CD14-positive monocyte (primary cell): ENCODE measurements around the gene ZNF789. TPM values are rescaled to one million over a fixed set of nuclear protein-coding genes. Genes with fewer than 3 reads are reported as not detected.

Experiments used
- DNase-seq, 3 donors: peaks; one replicate each; pipeline ENCODE4 v3.0.0-alpha.2; 2011 to 2022
- H2AFZ ChIP-seq: 2 replicates; pipeline ENCODE4 v1.6.0; 2012; ENCODE audit warnings: mild to moderate bottlenecking, low read depth, low read length, inconsistent platforms; ENCODE audit not compliant: insufficient read depth, poor library complexity, severe bottlenecking
- H3K27ac ChIP-seq, 2 donors: 1 replicate in 1 of 2; 2 replicates in 1 of 2; pipeline ENCODE4 v1.5.1; 2012 to 2013; ENCODE audit warnings: low read length in 2 of 2, control low read depth in 1 of 2, inconsistent platforms in 1 of 2, low read depth in 1 of 2, mild to moderate bottlenecking in 1 of 2
- H3K27me3 ChIP-seq, 2 donors: one replicate each; pipeline versions ENCODE4 v1.6.0 to v1.6.1; 2011 to 2013; ENCODE audit warnings: low read length in 2 of 2; ENCODE audit not compliant: control insufficient read depth in 2 of 2, insufficient read depth in 2 of 2
- H3K36me3 ChIP-seq, 2 donors: replicated peaks in 1 of 2; 1 replicate in 1 of 2; 2 replicates in 1 of 2; pipeline versions ENCODE4 v1.5.1 to v1.6.1; 2012 to 2013; ENCODE audit warnings: low read length in 2 of 2, control low read depth in 1 of 2, inconsistent platforms in 1 of 2, mild to moderate bottlenecking in 1 of 2; ENCODE audit not compliant: insufficient read depth in 2 of 2, control insufficient read depth in 1 of 2
- H3K4me1 ChIP-seq, 2 donors: 1 replicate in 1 of 2; 2 replicates in 1 of 2; pipeline versions ENCODE4 v1.5.1 to v1.6.1; 2012 to 2013; ENCODE audit warnings: low read length in 2 of 2, control low read depth in 1 of 2, inconsistent platforms in 1 of 2, mild to moderate bottlenecking in 1 of 2, moderate library complexity in 1 of 2; ENCODE audit not compliant: insufficient read depth in 2 of 2, control insufficient read depth in 1 of 2
- H3K4me2 ChIP-seq: replicated peaks from 2 replicates; pipeline ENCODE3; 2012; ENCODE audit warnings: low read length, moderate library complexity, mild to moderate bottlenecking; ENCODE audit not compliant: poor library complexity, severe bottlenecking; ENCODE audit errors: extremely low read depth
- H3K4me3 ChIP-seq, 3 experiments: fragments of 200-600 bp in 1 of 3; sonication (generic) in 1 of 3; replicated peaks in 1 of 3; 1 replicate in 2 of 3; 2 replicates in 1 of 3; pipeline ENCODE4 v1.5.1; 2011 to 2013; ENCODE audit warnings: low read length in 3 of 3, mild to moderate bottlenecking in 3 of 3, control low read depth in 2 of 3, low read depth in 2 of 3, inconsistent platforms in 1 of 3, moderate library complexity in 1 of 3
- H3K79me2 ChIP-seq: 2 replicates; pipeline ENCODE4 v1.6.0; 2012; ENCODE audit warnings: mild to moderate bottlenecking, control low read depth, inconsistent platforms, low read length, moderate library complexity; ENCODE audit not compliant: insufficient read depth
- H3K9ac ChIP-seq: 2 replicates; pipeline ENCODE4 v1.6.0; 2017; ENCODE audit warnings: low read length, mild to moderate bottlenecking; ENCODE audit not compliant: insufficient read depth, poor library complexity, severe bottlenecking
- H3K9me3 ChIP-seq, 2 donors: replicated peaks in 1 of 2; 1 replicate in 1 of 2; 2 replicates in 1 of 2; pipeline versions ENCODE4 v1.5.1 to v1.6.1; 2012 to 2013; ENCODE audit warnings: low read length in 2 of 2, control low read depth in 1 of 2; ENCODE audit not compliant: control insufficient read depth in 1 of 2, insufficient read depth in 1 of 2
- H4K20me1 ChIP-seq: 2 replicates; pipeline ENCODE4 v1.6.0; 2012; ENCODE audit warnings: mild to moderate bottlenecking, low read length, control low read depth, moderate library complexity; ENCODE audit not compliant: insufficient read depth
- H3K27ac Mint-ChIP-seq, 7 donors: one replicate each; pipeline ENCODE4 v1.8.0; 2020; ENCODE audit warnings: mild to moderate bottlenecking in 7 of 7, mixed read lengths in 7 of 7, moderate library complexity in 6 of 7, inconsistent platforms in 2 of 7
- H3K27me3 Mint-ChIP-seq, 3 donors: one replicate each; pipeline ENCODE4 v1.8.0; 2021 to 2022; ENCODE audit warnings: low read depth in 3 of 3, mild to moderate bottlenecking in 3 of 3, mixed read lengths in 3 of 3, moderate library complexity in 3 of 3, inconsistent platforms in 1 of 3
- H3K36me3 Mint-ChIP-seq, 2 donors: one replicate each; pipeline ENCODE4 v1.8.0; 2020; ENCODE audit warnings: mixed read lengths in 2 of 2, inconsistent platforms in 1 of 2, mild to moderate bottlenecking in 1 of 2
- H3K4me1 Mint-ChIP-seq: one replicate; pipeline ENCODE4 v1.8.0; 2020; ENCODE audit warnings: mild to moderate bottlenecking, mixed read lengths
- H3K4me3 Mint-ChIP-seq, 2 donors: one replicate each; pipeline ENCODE4 v1.8.0; 2020; ENCODE audit warnings: mild to moderate bottlenecking in 2 of 2, mixed read lengths in 2 of 2, moderate library complexity in 1 of 2
- H3K9me3 Mint-ChIP-seq, 7 donors: one replicate each; pipeline ENCODE4 v1.8.0; 2020 to 2022; ENCODE audit warnings: mixed read lengths in 7 of 7, mild to moderate bottlenecking in 6 of 7, moderate library complexity in 6 of 7, inconsistent platforms in 2 of 7
- WGBS: methylation state at CpG from one replicate; pipeline ENCODE4 v1.1.5; 2013; ENCODE audit warnings: missing lambda C conversion rate; ENCODE audit not compliant: insufficient coverage; 5-methylcytosine and 5-hydroxymethylcytosine counted together
- intact Hi-C, 2 donors: fragments of 100-400 bp; cut with micrococcal nuclease; formaldehyde crosslinking; loops; one replicate each; pipeline versions ENCODE4 v1.15.0 to v1.15.1; 2023
- polyA plus RNA-seq, 3 donors: library from polyadenylated mRNA; depleted of rRNA in 1 of 3; unstranded in 2 of 3; stranded (reverse) in 1 of 3; fragments of 300-500 nt in 2 of 3; fragments of >200 nt in 1 of 3; fragmentation: Illumina TruSeq in 2 of 3; gene quantifications; 1 replicate in 2 of 3; 2 replicates in 1 of 3; pipeline ENCODE4 v1.2.3, GENCODE V29; 2012 to 2021
- TF ChIP-seq, protein P1 (sequence below): fragments of 200-600 bp; IDR thresholded peaks from one replicate; pipeline ENCODE4 v1.8.0; 2022; ENCODE audit warnings: antibody characterized with exemption, mild to moderate bottlenecking

Gene ZNF789
- polyA plus RNA-seq, 3 donors: 1.8 to 10.4 (median 2.5) TPM

DNA sequence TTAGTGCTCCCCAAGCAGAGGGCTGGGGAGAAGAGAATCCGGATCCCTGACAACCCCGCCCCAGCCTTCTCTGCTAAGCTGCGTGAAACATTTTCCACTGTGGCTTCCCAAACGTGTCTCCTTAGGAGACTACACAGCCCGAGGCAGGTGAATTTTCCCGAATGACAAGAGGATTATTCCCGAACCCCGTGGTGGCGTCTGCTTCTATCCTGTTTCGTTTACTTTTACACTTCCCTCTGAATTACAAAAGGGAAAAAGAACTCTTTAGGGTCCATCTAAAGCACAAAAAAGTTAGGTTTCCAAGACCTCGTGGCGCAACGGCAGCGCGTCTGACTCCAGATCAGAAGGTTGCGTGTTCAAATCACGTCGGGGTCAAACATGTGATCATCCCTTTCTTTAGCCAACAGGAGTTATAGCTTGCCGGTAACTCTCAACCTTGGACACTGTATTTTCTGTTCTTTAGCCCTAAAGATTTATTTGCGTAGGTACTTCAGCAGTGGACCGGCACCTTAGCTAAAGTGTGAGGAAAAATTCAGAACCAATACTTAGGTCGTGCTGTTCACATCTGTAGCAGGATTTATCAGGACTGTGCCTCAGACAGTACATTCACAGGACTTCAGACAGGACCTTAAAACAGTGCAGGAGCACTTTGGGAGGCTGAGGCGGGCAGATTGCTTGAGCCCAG is 3.2 kb upstream of the ZNF789 start:
- H3K27me3 Mint-ChIP-seq: peaks cover 15 to 24% (median 18%) of the 10 kb centered on the region in 3 donors
- no peak overlapping the region for H3K4me2 ChIP-seq
- H3K9me3 Mint-ChIP-seq: peaks cover 0 to 3% (median 0%) of the 10 kb centered on the region in 7 donors
- H3K27ac ChIP-seq: no peak overlapping the region
- H3K27ac Mint-ChIP-seq: no peak overlapping the region
- no peaks in the 10 kb centered on the region for H3K27me3 ChIP-seq
- TF ChIP-seq, protein P1, sequence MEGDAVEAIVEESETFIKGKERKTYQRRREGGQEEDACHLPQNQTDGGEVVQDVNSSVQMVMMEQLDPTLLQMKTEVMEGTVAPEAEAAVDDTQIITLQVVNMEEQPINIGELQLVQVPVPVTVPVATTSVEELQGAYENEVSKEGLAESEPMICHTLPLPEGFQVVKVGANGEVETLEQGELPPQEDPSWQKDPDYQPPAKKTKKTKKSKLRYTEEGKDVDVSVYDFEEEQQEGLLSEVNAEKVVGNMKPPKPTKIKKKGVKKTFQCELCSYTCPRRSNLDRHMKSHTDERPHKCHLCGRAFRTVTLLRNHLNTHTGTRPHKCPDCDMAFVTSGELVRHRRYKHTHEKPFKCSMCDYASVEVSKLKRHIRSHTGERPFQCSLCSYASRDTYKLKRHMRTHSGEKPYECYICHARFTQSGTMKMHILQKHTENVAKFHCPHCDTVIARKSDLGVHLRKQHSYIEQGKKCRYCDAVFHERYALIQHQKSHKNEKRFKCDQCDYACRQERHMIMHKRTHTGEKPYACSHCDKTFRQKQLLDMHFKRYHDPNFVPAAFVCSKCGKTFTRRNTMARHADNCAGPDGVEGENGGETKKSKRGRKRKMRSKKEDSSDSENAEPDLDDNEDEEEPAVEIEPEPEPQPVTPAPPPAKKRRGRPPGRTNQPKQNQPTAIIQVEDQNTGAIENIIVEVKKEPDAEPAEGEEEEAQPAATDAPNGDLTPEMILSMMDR: no peak
- no peak for DNase-seq
- peaks cover 37% of the 10 kb centered on the region for H3K79me2 ChIP-seq
- intact Hi-C loops: loop anchor here in 1 of 2 donors (2.0 kb wide), 1 partner anchor 61 kb away; the partner anchor contains the start of genes BUD31 and PDAP1
- H2AFZ ChIP-seq: peak overlapping the region; percentile 47
- H3K9me3 ChIP-seq: no peaks in the 10 kb centered on the region
- H3K4me3 Mint-ChIP-seq: peak overlapping the region in 1 of 2 donors; percentile 51
- H3K4me3 ChIP-seq: no peak overlapping the region
- H3K4me1 Mint-ChIP-seq: peaks cover 18% of the 10 kb centered on the region
- peaks cover 0 to 1% of the 10 kb centered on the region in 2 donors for H3K36me3 Mint-ChIP-seq
- H4K20me1 ChIP-seq: no peaks in the 10 kb centered on the region
- H3K4me1 ChIP-seq: peaks cover 22 to 37% of the 10 kb centered on the region in 2 donors
- 80% methylated on average over 18 of the region's 23 CpGs for WGBS
- H3K9ac ChIP-seq: no peak overlapping the region
- no peaks in the 10 kb centered on the region for H3K36me3 ChIP-seq

- H3K9ac ChIP-seq: peak overlapping the region; percentile 79
- H3K27me3 Mint-ChIP-seq: peaks cover 15 to 24% (median 15%) of the 10 kb centered on the region in 3 donors
- intact Hi-C loops: loop anchor here in 1 of 2 donors (2.0 kb wide), 1 partner anchor 26 kb away; no protein-coding TSS in a partner anchor
- H3K4me2 ChIP-seq: peak overlapping the region; percentile 99
- peaks cover 0 to 3% (median 2%) of the 10 kb centered on the region in 7 donors for H3K9me3 Mint-ChIP-seq
- peaks cover 54% of the 10 kb centered on the region for H3K79me2 ChIP-seq
- peak overlapping the region; percentile 61 to 87 (median 76) for H3K4me3 ChIP-seq
- H3K36me3 ChIP-seq: no peaks in the 10 kb centered on the region
- TF ChIP-seq, protein P1: no peak
- peak overlapping the region; percentile 91 to 95 (median 93) for H3K27ac Mint-ChIP-seq
- H4K20me1 ChIP-seq: no peaks in the 10 kb centered on the region
- peaks cover 18% of the 10 kb centered on the region for H3K4me1 Mint-ChIP-seq
- H3K27ac ChIP-seq: peak overlapping the region; percentile 74 to 80
- peak; percentile 50 to 66 (median 65) for DNase-seq
- peak overlapping the region; percentile 99 for H2AFZ ChIP-seq
- peaks cover 10 to 22% of the 10 kb centered on the region in 2 donors for H3K4me1 ChIP-seq
- no peaks in the 10 kb centered on the region for H3K27me3 ChIP-seq
- 0% methylated on average over 7 of the region's 7 CpGs for WGBS
- H3K9me3 ChIP-seq: no peaks in the 10 kb centered on the region
- H3K4me3 Mint-ChIP-seq: peak overlapping the region; percentile 88 to 97
- peaks cover 5 to 17% of the 10 kb centered on the region in 2 donors for H3K36me3 Mint-ChIP-seq
Observed at GRCh38 chr7:99473315-99473596, 566 bp downstream of the ZNF789 start.
